NT2/D1 (cell line): ENCODE measurements around the gene MT1X.

Experiments used
- SUZ12 ChIP-seq: IDR thresholded peaks from 2 replicates; pipeline ENCODE4 v1.6.1; 2011; ENCODE audit not compliant: insufficient read length, insufficient read depth; ENCODE audit errors: extremely low read depth
- YY1 ChIP-seq: IDR thresholded peaks from 2 replicates; pipeline ENCODE4 v1.6.1; 2011; ENCODE audit not compliant: insufficient read length, insufficient read depth
- ZNF274 ChIP-seq: IDR thresholded peaks from 2 replicates; pipeline ENCODE4 v1.6.1; 2011; ENCODE audit warnings: mild to moderate bottlenecking, low read depth, low read length

GRCh38 chr16:56690420-56691122, 8.3 kb downstream of the MT1X start:
- TF ChIP-seq YY1 (no peak), ZNF274 (no peak), SUZ12 (no peak)
